GM23338 (cell line): ENCODE results near the gene CDKN2AIP.
"Not testable (repeated sequence)": the region's sequence is repeated elsewhere in the genome, so short reads cannot be mapped to it uniquely, and the experiment has no call there.

Experiments
- CTCF ChIP-seq, 2 experiments: fragments of 200-600 bp in 1 of 2; sonication (generic) in 1 of 2; conservative IDR thresholded peaks; 2 replicates each; pipeline versions ENCODE4 v1.5.1 to v1.6.1; 2016 to 2017; ENCODE audit warnings: antibody characterized with exemption in 2 of 2, low read depth in 2 of 2, mild to moderate bottlenecking in 2 of 2, moderate library complexity in 1 of 2
- ETS1 ChIP-seq: IDR thresholded peaks from 2 replicates; pipeline ENCODE4 v1.6.1; 2016; ENCODE audit warnings: antibody characterized with exemption
- EZH2 ChIP-seq: fragments of 200-600 bp; sonication (generic); IDR thresholded peaks from one replicate; pipeline ENCODE4 v1.8.0; 2017; ENCODE audit warnings: antibody characterized with exemption, mild to moderate bottlenecking, low read depth; ENCODE audit not compliant: unreplicated experiment
- JUNB ChIP-seq: IDR thresholded peaks from one replicate; pipeline ENCODE4 v1.6.1; 2016; ENCODE audit warnings: antibody characterized with exemption; ENCODE audit not compliant: unreplicated experiment
- POLR2AphosphoS5 ChIP-seq: IDR thresholded peaks from 2 replicates; pipeline ENCODE4 v1.6.1; 2016; ENCODE audit warnings: antibody characterized with exemption, low read depth
- REST ChIP-seq: IDR thresholded peaks from one replicate; pipeline ENCODE4 v1.6.1; 2018; ENCODE audit warnings: antibody characterized with exemption; ENCODE audit not compliant: unreplicated experiment
- ZNF331 ChIP-seq: fragments of 250-450 bp; sonication (Bioruptor Pico); IDR thresholded peaks from 2 replicates; pipeline ENCODE4 v1.5.0; 2020; ENCODE audit warnings: low read depth, mild to moderate bottlenecking, moderate library complexity

- not testable (repeated sequence) for TF ChIP-seq EZH2; CTCF (conservative IDR thresholded peaks at IDR 0.05; ENCODE audit: low read depth in 2 of 2); REST; POLR2AphosphoS5; ZNF331 (CRISPR knock-in tag); ETS1; JUNB
Observed at GRCh38 chr4:183463903-183464619, 19.6 kb downstream of the CDKN2AIP start.
